Fibroblast of villous mesenchyme (primary cell): ENCODE results near the gene PPT2. TPM values are rescaled to one million over a fixed set of nuclear protein-coding genes. Genes with fewer than 3 reads are reported as not detected.

Source experiments
- DNase-seq: peaks from one replicate; pipeline ENCODE4 v3.0.0-alpha.2; 2010; ENCODE audit warnings: low read depth
- H3K4me3 ChIP-seq: 2 replicates; pipeline ENCODE4 v1.5.1; 2011; ENCODE audit warnings: low read depth, mild to moderate bottlenecking, low read length
- CTCF ChIP-seq: IDR thresholded peaks from 2 replicates; pipeline ENCODE4 v1.5.1; 2012; ENCODE audit warnings: low read depth, mild to moderate bottlenecking, low read length; ENCODE audit not compliant: insufficient read depth
- total RNA-seq: library from RNA; depleted of rRNA; stranded (reverse); fragments of >200 nt; gene quantifications from 2 replicates; pipeline ENCODE4 v1.2.3, GENCODE V29; 2012

The PPT2 gene
- total RNA-seq, 1 donor, result 22.9 TPM

- no peak overlapping the region for H3K4me3 ChIP-seq
- TF ChIP-seq CTCF, result no peak
These were observed 44.2 kb upstream of the PPT2 start for GRCh38 chr6:32109765-32110160.

GRCh38 chr6:32110632-32111031 lies 43.3 kb upstream of the PPT2 start:
- no peak overlapping the region for H3K4me3 ChIP-seq
- no peak for TF ChIP-seq CTCF
- DNase-seq, result no peak

More at GRCh38 chr6:32109765-32110160, 44.2 kb upstream of the PPT2 start:
- no peak for DNase-seq

- no peak for TF ChIP-seq CTCF
- no peak for DNase-seq
- no peak overlapping the region for H3K4me3 ChIP-seq
These were observed 42.4 kb upstream of the PPT2 start for GRCh38 chr6:32111424-32112066.

GRCh38 chr6:32112431-32112980 lies 41.4 kb upstream of the PPT2 start:
- H3K4me3 ChIP-seq, result no peak overlapping the region
- peak; percentile 34 for DNase-seq
- TF ChIP-seq CTCF, result no peak

GRCh38 chr6:32113386-32114352 lies 40.3 kb upstream of the PPT2 start:
- DNase-seq, result peak; percentile 98
- TF ChIP-seq CTCF, result peak; percentile 68
- H3K4me3 ChIP-seq, result no peak overlapping the region

GRCh38 chr6:32114796-32115195 lies 39.1 kb upstream of the PPT2 start:
- no peak overlapping the region for H3K4me3 ChIP-seq
- TF ChIP-seq CTCF, result no peak
- peak; percentile 63 for DNase-seq
